Measurements from ENCODE around the gene ENTPD6.
A peak's percentile ranks its signal among the peaks of the same experiment; 100 is the strongest.
"Not testable (repeated sequence)": the region's sequence is repeated elsewhere in the genome, so short reads cannot be mapped to it uniquely, and the experiment has no call there.

The ENTPD6 gene

GRCh38 chr20:25223179-25223661, 27.7 kb downstream of the ENTPD6 start:
- no peak for DNase-seq (ENCODE audit: low read depth in 4 of 4, low spot score in 1 of 4)

GRCh38 chr20:25223765-25224720, 28.5 kb downstream of the ENTPD6 start:
- DNase-seq (ENCODE audit: low read depth in 4 of 4, low spot score in 1 of 4): no peak

GRCh38 chr20:25224941-25225340, 29.4 kb downstream of the ENTPD6 start:
- no peak for DNase-seq (ENCODE audit: low read depth in 4 of 4, low spot score in 1 of 4)

GRCh38 chr20:25225642-25226432, 30.3 kb downstream of the ENTPD6 start:
- DNase-seq (ENCODE audit: low read depth in 4 of 4, low spot score in 1 of 4): no peak

GRCh38 chr20:25226433-25227316, 31.2 kb downstream of the ENTPD6 start:
- DNase-seq (ENCODE audit: low read depth in 4 of 4, low spot score in 1 of 4): no peak

GRCh38 chr20:25227317-25227831, 31.9 kb downstream of the ENTPD6 start:
- no peak for DNase-seq (ENCODE audit: low read depth in 4 of 4, low spot score in 1 of 4)

GRCh38 chr20:25229486-25230165, 34.1 kb downstream of the ENTPD6 start:
- DNase-seq (ENCODE audit: low read depth in 4 of 4, low spot score in 1 of 4): no peak

GRCh38 chr20:25230166-25230831, 34.8 kb downstream of the ENTPD6 start:
- DNase-seq (ENCODE audit: low read depth in 4 of 4, low spot score in 1 of 4): no peak

GRCh38 chr20:25233016-25233772, 37.7 kb downstream of the ENTPD6 start:
- no peak for DNase-seq (ENCODE audit: low read depth in 4 of 4, low spot score in 1 of 4)

GRCh38 chr20:25234009-25234849, 38.7 kb downstream of the ENTPD6 start:
- DNase-seq (ENCODE audit: low read depth in 4 of 4, low spot score in 1 of 4): not testable (repeated sequence)

- DNase-seq (ENCODE audit: low read depth in 4 of 4, low spot score in 1 of 4): no peak
Measured at GRCh38 chr20:25236450-25237304, 41.2 kb downstream of the ENTPD6 start.

GRCh38 chr20:25237610-25238318, 42.3 kb downstream of the ENTPD6 start:
- peak in 3 of 4 experiments; percentile 21 to 59 (median 38) for DNase-seq (ENCODE audit: low read depth in 4 of 4, low spot score in 1 of 4)

GRCh38 chr20:25238319-25239037, 43.0 kb downstream of the ENTPD6 start:
- DNase-seq (ENCODE audit: low read depth in 4 of 4, low spot score in 1 of 4): no peak

- DNase-seq (ENCODE audit: low read depth in 4 of 4, low spot score in 1 of 4): no peak
Measured at GRCh38 chr20:25239387-25240370, 44.2 kb downstream of the ENTPD6 start.
